ENCODE measurements around the gene GNB1. TPM values are rescaled to one million over a fixed set of nuclear protein-coding genes. Genes with fewer than 3 reads are reported as not detected.
"Not testable (repeated sequence)": the region's sequence is repeated elsewhere in the genome, so short reads cannot be mapped to it uniquely, and the experiment has no call there.

GNB1 gene
- total RNA-seq, 1 donor from 2014 or later = 474 TPM

- TF ChIP-seq, protein P1, sequence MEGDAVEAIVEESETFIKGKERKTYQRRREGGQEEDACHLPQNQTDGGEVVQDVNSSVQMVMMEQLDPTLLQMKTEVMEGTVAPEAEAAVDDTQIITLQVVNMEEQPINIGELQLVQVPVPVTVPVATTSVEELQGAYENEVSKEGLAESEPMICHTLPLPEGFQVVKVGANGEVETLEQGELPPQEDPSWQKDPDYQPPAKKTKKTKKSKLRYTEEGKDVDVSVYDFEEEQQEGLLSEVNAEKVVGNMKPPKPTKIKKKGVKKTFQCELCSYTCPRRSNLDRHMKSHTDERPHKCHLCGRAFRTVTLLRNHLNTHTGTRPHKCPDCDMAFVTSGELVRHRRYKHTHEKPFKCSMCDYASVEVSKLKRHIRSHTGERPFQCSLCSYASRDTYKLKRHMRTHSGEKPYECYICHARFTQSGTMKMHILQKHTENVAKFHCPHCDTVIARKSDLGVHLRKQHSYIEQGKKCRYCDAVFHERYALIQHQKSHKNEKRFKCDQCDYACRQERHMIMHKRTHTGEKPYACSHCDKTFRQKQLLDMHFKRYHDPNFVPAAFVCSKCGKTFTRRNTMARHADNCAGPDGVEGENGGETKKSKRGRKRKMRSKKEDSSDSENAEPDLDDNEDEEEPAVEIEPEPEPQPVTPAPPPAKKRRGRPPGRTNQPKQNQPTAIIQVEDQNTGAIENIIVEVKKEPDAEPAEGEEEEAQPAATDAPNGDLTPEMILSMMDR (conservative IDR thresholded peaks at IDR 0.05) = no peak
- peaks cover 31% of the 10 kb centered on the region for H3K4me1 Mint-ChIP-seq
- no peaks in the 10 kb centered on the region for H3K9me3 Mint-ChIP-seq
- H3K27ac Mint-ChIP-seq (ENCODE audit: unreplicated experiment) = peak overlapping the region; percentile 50
- no peaks in the 10 kb centered on the region for H3K36me3 Mint-ChIP-seq (ENCODE audit: low read depth)
- peaks cover 11% of the 10 kb centered on the region for H3K27me3 Mint-ChIP-seq (ENCODE audit: low read depth)
- DNase-seq (ENCODE audit: low read depth, low spot score) = no peak
- H3K4me3 Mint-ChIP-seq = peak overlapping the region; percentile 92
These were observed 1.3 kb upstream of the GNB1 start for GRCh38 chr1:1892079-1892762.

GRCh38 chr1:1891349-1892078, 627 bp upstream of the GNB1 start:
- Mint-ChIP-seq H3K9me3 (no peaks in the 10 kb centered on the region), H3K4me1 (peaks cover 35% of the 10 kb centered on the region), H3K27ac (ENCODE audit: unreplicated experiment) (peak overlapping the region; percentile 12)

DNA sequence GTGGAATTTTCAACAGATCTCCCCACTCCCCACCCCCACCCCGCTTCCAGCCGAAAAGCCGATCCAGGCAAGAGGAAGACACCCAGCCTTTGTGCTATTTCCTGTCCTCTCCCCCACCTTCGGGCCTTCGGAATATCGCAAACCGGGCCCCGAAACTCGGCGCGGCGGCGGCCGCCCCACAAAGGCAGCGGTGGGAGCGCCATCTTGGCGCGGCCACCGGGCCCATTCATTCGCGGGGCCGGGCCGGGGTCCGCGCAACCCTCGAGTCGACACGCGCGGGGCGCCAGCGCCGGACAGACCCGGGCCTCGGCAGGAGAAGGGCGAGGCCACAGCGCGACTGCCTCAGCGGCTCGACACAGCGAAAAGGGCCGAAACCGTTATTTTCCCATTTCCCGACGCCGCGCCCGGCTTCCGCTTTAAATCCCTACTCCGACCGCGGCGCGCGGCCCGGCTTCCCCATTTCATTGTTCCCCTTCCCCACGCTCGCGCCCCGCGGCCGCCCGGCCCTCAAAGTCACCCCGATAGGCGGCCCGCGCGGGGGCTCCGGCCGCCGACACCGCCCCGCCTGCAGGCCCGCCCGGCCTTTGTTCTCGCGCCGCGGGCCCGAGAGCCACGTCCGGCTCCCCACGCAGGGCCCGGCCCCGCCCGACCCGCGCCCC, 911 bp downstream of the GNB1 start:
- peak; percentile 31 for DNase-seq (ENCODE audit: low read depth, low spot score)

More at GRCh38 chr1:1891349-1892078, 627 bp upstream of the GNB1 start:
- TF ChIP-seq, protein P1 (conservative IDR thresholded peaks at IDR 0.05) = no peak
- Mint-ChIP-seq H3K27me3 (ENCODE audit: low read depth) (peaks cover 11% of the 10 kb centered on the region), H3K4me3 (peak overlapping the region; percentile 92), H3K36me3 (ENCODE audit: low read depth) (no peaks in the 10 kb centered on the region)
- peak; percentile 50 for DNase-seq (ENCODE audit: low read depth, low spot score)

GRCh38 chr1:1889090-1889750, 1.7 kb downstream of the GNB1 start:
- DNase-seq (ENCODE audit: low read depth, low spot score) = no peak
- Mint-ChIP-seq H3K27me3 (ENCODE audit: low read depth) (peaks cover 3% of the 10 kb centered on the region), H3K4me3 (peak overlapping the region; percentile 93), H3K27ac (ENCODE audit: unreplicated experiment) (peak overlapping the region; percentile 72), H3K4me1 (peaks cover 36% of the 10 kb centered on the region), H3K9me3 (no peaks in the 10 kb centered on the region), H3K36me3 (ENCODE audit: low read depth) (peaks cover 3% of the 10 kb centered on the region)
- TF ChIP-seq, protein P1 (conservative IDR thresholded peaks at IDR 0.05) = no peak

More for the DNA sequence above, 911 bp downstream of the GNB1 start:
- Mint-ChIP-seq H3K4me3 (peak overlapping the region; percentile 93), H3K36me3 (ENCODE audit: low read depth) (peaks cover 3% of the 10 kb centered on the region), H3K9me3 (no peaks in the 10 kb centered on the region), H3K27me3 (ENCODE audit: low read depth) (peaks cover 6% of the 10 kb centered on the region), H3K27ac (ENCODE audit: unreplicated experiment) (peak overlapping the region; percentile 72), H3K4me1 (peaks cover 36% of the 10 kb centered on the region)
- TF ChIP-seq, protein P1 (conservative IDR thresholded peaks at IDR 0.05) = no peak

DNA sequence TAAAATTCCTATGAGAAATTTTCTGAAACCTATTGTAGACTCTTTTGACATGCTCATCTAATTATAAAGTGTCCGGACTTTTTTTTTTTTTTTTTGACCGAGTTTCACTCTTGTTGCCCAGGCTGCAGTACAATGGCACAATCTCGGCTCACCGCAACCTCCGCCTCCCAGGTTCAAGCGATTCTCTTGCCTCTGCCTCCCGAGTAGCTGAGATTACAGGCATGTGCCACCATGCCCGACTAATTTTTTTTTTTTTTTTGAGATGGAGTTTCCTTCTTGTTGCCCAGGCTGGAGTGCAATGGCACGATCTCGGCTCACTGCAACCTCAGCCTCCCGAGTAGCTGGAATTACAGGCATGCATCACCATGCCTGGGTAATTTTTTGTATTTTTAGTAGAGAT, 7.0 kb downstream of the GNB1 start:
- peaks cover 52% of the 10 kb centered on the region for H3K4me1 Mint-ChIP-seq
- not testable (repeated sequence) for DNase-seq (ENCODE audit: low read depth, low spot score); H3K36me3 Mint-ChIP-seq (ENCODE audit: low read depth); H3K27ac Mint-ChIP-seq (ENCODE audit: unreplicated experiment); H3K27me3 Mint-ChIP-seq (ENCODE audit: low read depth); H3K9me3 Mint-ChIP-seq
- H3K4me3 Mint-ChIP-seq = peak overlapping the region; percentile 66
